Endothelial cell of umbilical vein (primary cell): ENCODE data around the gene PARP8. TPM values are rescaled to one million over a fixed set of nuclear protein-coding genes. Genes with fewer than 3 reads are reported as not detected.

Source experiments
- BruUV-seq: library from RNA; stranded (reverse); fragments of 400-500 nt; replicated peaks from 2 replicates; lab custom pipeline; 2021; lab: Mats Ljungman, UMichigan
- CTCF ChIA-PET: fragments of 300-600, 350-600 bp; sonication (Branson Sonifier 250); formaldehyde crosslinking; loops from one replicate; lab custom pipeline; 2021; ENCODE audit warnings: antibody characterized with exemption, inconsistent platforms; lab: Charles Lee
- POLR2A ChIA-PET: fragments of 300-600, 350-600 bp; sonication (Branson Sonifier 250); formaldehyde crosslinking; loops from one replicate; lab custom pipeline; 2021; ENCODE audit warnings: antibody characterized with exemption, inconsistent platforms; lab: Charles Lee
- DNase-seq: peaks from one replicate; pipeline ENCODE4 v3.0.0-alpha.2; 2011; ENCODE audit warnings: low read depth, low spot score
- FAIRE-seq: peaks from 2 replicates; lab custom pipeline; 2011; peaks lifted over from hg19 to GRCh38; lab: Jason Lieb, UNC
- H2AFZ ChIP-seq: 2 replicates; pipeline ENCODE4 v1.6.0; 2012; ENCODE audit warnings: low read depth, low read length, control low read depth, inconsistent platforms
- H3K27ac ChIP-seq: 2 replicates; pipeline ENCODE4 v1.5.1; 2011; ENCODE audit warnings: low read depth, mild to moderate bottlenecking, control low read depth, low read length, moderate library complexity; ENCODE audit not compliant: insufficient read depth
- H3K27me3 ChIP-seq, 2 experiments: 2 replicates each; pipeline versions ENCODE4 v1.6.0 to v1.6.1; 2011; ENCODE audit warnings: low read length in 2 of 2, mixed read lengths in 1 of 2; ENCODE audit not compliant: control insufficient read depth in 2 of 2, insufficient read depth in 2 of 2
- H3K36me3 ChIP-seq, 2 experiments: 2 replicates in 1 of 2; 3 replicates in 1 of 2; pipeline ENCODE4 v1.5.1; 2011; ENCODE audit warnings: low read length in 2 of 2, mild to moderate bottlenecking in 1 of 2, moderate library complexity in 1 of 2; ENCODE audit not compliant: control insufficient read depth in 2 of 2, insufficient read depth in 2 of 2; ENCODE audit errors: extremely low read depth in 1 of 2
- H3K4me1 ChIP-seq: 3 replicates; pipeline ENCODE4 v1.5.1; 2011; ENCODE audit warnings: mild to moderate bottlenecking, low read length; ENCODE audit not compliant: control insufficient read depth, insufficient read depth; ENCODE audit errors: extremely low read depth
- H3K4me2 ChIP-seq: 2 replicates; pipeline ENCODE4 v1.6.1; 2011; ENCODE audit warnings: low read length, control low read depth, mixed read lengths; ENCODE audit not compliant: insufficient read depth
- H3K4me3 ChIP-seq, 3 experiments: fragments of 200-600 bp in 1 of 3; sonication (generic), shearing (Covaris generic) in 1 of 3; replicated peaks in 1 of 3; 2 replicates each; pipeline ENCODE4 v1.5.1; 2011 to 2016; ENCODE audit warnings: control low read depth in 3 of 3, low read length in 3 of 3, mild to moderate bottlenecking in 2 of 3, inconsistent platforms in 1 of 3, low read depth in 1 of 3, moderate library complexity in 1 of 3; ENCODE audit not compliant: insufficient read depth in 1 of 3
- H3K79me2 ChIP-seq: 2 replicates; pipeline ENCODE4 v1.6.0; 2012; ENCODE audit warnings: low read length, inconsistent platforms; ENCODE audit not compliant: control insufficient read depth, insufficient read depth
- H3K9ac ChIP-seq: replicated peaks from 2 replicates; pipeline ENCODE3; 2011; ENCODE audit warnings: low read length, control low read depth; ENCODE audit not compliant: insufficient read depth; ENCODE audit errors: extremely low read depth
- H3K9me1 ChIP-seq: replicated peaks from 3 replicates; pipeline ENCODE4 v1.6.0; 2011; ENCODE audit warnings: mild to moderate bottlenecking, low read length; ENCODE audit not compliant: control insufficient read depth, insufficient read depth; ENCODE audit errors: extremely low read depth
- H3K9me3 ChIP-seq: replicated peaks from 2 replicates; pipeline ENCODE4 v1.5.1; 2012; ENCODE audit warnings: low read length, inconsistent platforms; ENCODE audit not compliant: control insufficient read depth, insufficient read depth
- H4K20me1 ChIP-seq: replicated peaks from 2 replicates; pipeline ENCODE3; 2011; ENCODE audit warnings: mild to moderate bottlenecking, low read length; ENCODE audit not compliant: control insufficient read depth, insufficient read depth; ENCODE audit errors: extremely low read depth
- CTCF ChIP-seq, 2 donors: IDR thresholded peaks; 1 replicate in 1 of 2; 2 replicates in 1 of 2; pipeline ENCODE4 v1.5.1; 2011; ENCODE audit warnings: low read length in 2 of 2, mild to moderate bottlenecking in 2 of 2, moderate library complexity in 2 of 2, control low read depth in 1 of 2, inconsistent platforms in 1 of 2, low read depth in 1 of 2; ENCODE audit not compliant: insufficient read depth in 1 of 2; ENCODE audit errors: extremely low read depth in 1 of 2
- EZH2 ChIP-seq: IDR thresholded peaks from 2 replicates; pipeline ENCODE4 v1.6.1; 2012; ENCODE audit warnings: borderline replicate concordance, low read depth, mild to moderate bottlenecking, moderate library complexity, low read length, inconsistent platforms; ENCODE audit not compliant: severe bottlenecking
- FOS ChIP-seq: IDR thresholded peaks from 2 replicates; pipeline ENCODE4 v1.6.1; 2011; ENCODE audit warnings: mild to moderate bottlenecking, low read length, moderate library complexity, borderline replicate concordance; ENCODE audit not compliant: insufficient read depth
- GATA2 ChIP-seq: IDR thresholded peaks from 2 replicates; pipeline ENCODE4 v1.7.0; 2011; ENCODE audit warnings: low read depth, mild to moderate bottlenecking, moderate library complexity, mixed read lengths, low read length; ENCODE audit not compliant: insufficient read length, insufficient read depth
- JUN ChIP-seq: IDR thresholded peaks from 2 replicates; pipeline ENCODE4 v1.6.1; 2011; ENCODE audit warnings: borderline replicate concordance, low read depth; ENCODE audit not compliant: insufficient read length, insufficient read depth
- MAX ChIP-seq: IDR thresholded peaks from 2 replicates; pipeline ENCODE4 v1.6.1; 2011; ENCODE audit not compliant: insufficient read depth, insufficient read length
- MYC ChIP-seq: IDR thresholded peaks from one replicate; pipeline ENCODE4 v1.6.1; 2011; ENCODE audit warnings: mild to moderate bottlenecking, low read depth, low read length
- POLR2A ChIP-seq: IDR thresholded peaks from 2 replicates; pipeline ENCODE4 v1.6.1; 2012; ENCODE audit warnings: low read depth, mild to moderate bottlenecking, control low read depth, low read length
- POLR2AphosphoS5 ChIP-seq: IDR thresholded peaks from 2 replicates; pipeline ENCODE4 v1.6.1; 2012; ENCODE audit warnings: low read depth, mild to moderate bottlenecking, control low read depth, low read length, moderate library complexity; ENCODE audit not compliant: insufficient read depth
- dilution Hi-C: fragments of 300-500 bp; cut with MboI; formaldehyde crosslinking; loops from one replicate; pipeline ENCODE4 v1.15.0; 2019; ENCODE audit warnings: low sequenced_read_pairs; ENCODE audit not compliant: extremely low pct_ligation_motif_present
- intact Hi-C: fragments of 100-400 bp; cut with micrococcal nuclease; formaldehyde crosslinking; loops from one replicate; pipeline ENCODE4 v1.10.0; 2022
- polyA plus RNA-seq, 4 experiments: library from polyadenylated mRNA; depleted of rRNA in 3 of 4; stranded (reverse) in 3 of 4; unstranded in 1 of 4; fragments of >200 nt; gene quantifications; 2 replicates each; pipeline versions ENCODE4 v1.2.1 to v1.2.3, GENCODE V29; 2011 to 2012; ENCODE audit warnings: missing spikeins in 1 of 4
- total RNA-seq: library from RNA; stranded (reverse); gene quantifications from 2 replicates; pipeline ENCODE4 v1.2.3, GENCODE V29; 2021

The PARP8 gene
- total and polyA plus RNA-seq, 2 donors (not counting 3 experiments of a cell fraction or from before 2014, with no cell fraction given), result 0.03 to 0.60 TPM

- H3K27me3 ChIP-seq, result no peaks in the 10 kb centered on the region
- no peak overlapping the region for H3K4me2 ChIP-seq
- POLR2A ChIA-PET, result no interaction called here
- CTCF ChIA-PET, result no interaction called here
- H3K79me2 ChIP-seq, result no peaks in the 10 kb centered on the region
- TF ChIP-seq JUN, result no peak
- TF ChIP-seq EZH2, result no peak
- TF ChIP-seq FOS, result no peak
- TF ChIP-seq CTCF (IDR thresholded peaks at IDR 0.05; ENCODE audit: extremely low read depth in 1 of 2, insufficient read depth in 1 of 2, low read depth in 1 of 2, low read length in 2 of 2), result no peak
- TF ChIP-seq POLR2A, result no peak
- TF ChIP-seq MYC, result no peak
- no peak for TF ChIP-seq GATA2
- no peak for TF ChIP-seq MAX
- TF ChIP-seq POLR2AphosphoS5, result no peak
- no peaks in the 10 kb centered on the region for H3K9me3 ChIP-seq
- DNase-seq, result no peak
- no peak for FAIRE-seq
- no peaks in the 10 kb centered on the region for H4K20me1 ChIP-seq
- no peaks in the 10 kb centered on the region for H3K9me1 ChIP-seq
- intact Hi-C loops, result no loop called here
- dilution Hi-C loops, result no loop called here
- BruUV-seq, result no TSS peak
- H3K4me3 ChIP-seq, result no peak overlapping the region
- H3K9ac ChIP-seq, result no peak overlapping the region
- no peak overlapping the region for H2AFZ ChIP-seq
- H3K4me1 ChIP-seq, result no peaks in the 10 kb centered on the region
- H3K27ac ChIP-seq, result no peak overlapping the region
- no peaks in the 10 kb centered on the region for H3K36me3 ChIP-seq
These were observed 36.9 kb downstream of the PARP8 start for GRCh38 chr5:50703367-50703666.
